RCC 7860 (cell line): ENCODE results near the gene NR1H4.
A peak's percentile ranks its signal among the peaks of the same experiment; 100 is the strongest.
"Not testable (repeated sequence)": the region's sequence is repeated elsewhere in the genome, so short reads cannot be mapped to it uniquely, and the experiment has no call there.

Source experiments
- DNase-seq: peaks from one replicate; pipeline ENCODE4 v3.0.0-alpha.2; 2015; ENCODE audit warnings: low spot score
- FAIRE-seq: peaks from 2 replicates; lab custom pipeline; 2012; peaks lifted over from hg19 to GRCh38; lab: Jason Lieb, UNC

The NR1H4 gene

GRCh38 chr12:100565987-100566545, 92.4 kb downstream of the NR1H4 start:
- FAIRE-seq (no peak), DNase-seq (no peak)

GRCh38 chr12:100566887-100567637, 93.4 kb downstream of the NR1H4 start:
- FAIRE-seq, result no peak
- DNase-seq, result no peak

GRCh38 chr12:100567945-100568344, 94.3 kb downstream of the NR1H4 start:
- FAIRE-seq, result no peak
- no peak for DNase-seq

- FAIRE-seq (no peak), DNase-seq (no peak)
Observed at GRCh38 chr12:100572184-100572583, 98.5 kb downstream of the NR1H4 start.

- peak; percentile 81 for DNase-seq
Observed at GRCh38 chr12:100573292-100574186, 99.9 kb downstream of the NR1H4 start, which contains the start of gene GAS2L3. Gene GAS2L3, plus strand, starts transcription at chr12:100573684. Its CDS starts 21,221 bp downstream, at chr12:100594905.

GRCh38 chr12:100574187-100575074, 100.8 kb downstream of the NR1H4 start:
- peak; percentile 31 for DNase-seq
- no peak for FAIRE-seq

More at GRCh38 chr12:100573292-100574186, 99.9 kb downstream of the NR1H4 start, which contains the start of gene GAS2L3:
- peak; percentile 8 for FAIRE-seq

GRCh38 chr12:100576331-100577036, 102.8 kb downstream of the NR1H4 start:
- DNase-seq (peak; percentile 75), FAIRE-seq (peak; percentile 84)

GRCh38 chr12:100578923-100579322, 105.3 kb downstream of the NR1H4 start:
- DNase-seq, result no peak
- FAIRE-seq, result no peak

GRCh38 chr12:100579844-100580243, 106.2 kb downstream of the NR1H4 start:
- FAIRE-seq, result no peak
- DNase-seq, result no peak

- FAIRE-seq (no peak), DNase-seq (no peak)
Observed at GRCh38 chr12:100584256-100584655, 110.6 kb downstream of the NR1H4 start.

GRCh38 chr12:100591979-100592378, 118.3 kb downstream of the NR1H4 start:
- no peak for FAIRE-seq

GRCh38 chr12:100593490-100593889, 119.8 kb downstream of the NR1H4 start:
- no peak for FAIRE-seq
- DNase-seq, result no peak

More at GRCh38 chr12:100591979-100592378, 118.3 kb downstream of the NR1H4 start:
- no peak for DNase-seq

GRCh38 chr12:100601626-100602025, 128.0 kb downstream of the NR1H4 start:
- no peak for DNase-seq
- FAIRE-seq, result no peak

- not testable (repeated sequence) for DNase-seq, FAIRE-seq
Observed at GRCh38 chr12:100602997-100603396, 129.3 kb downstream of the NR1H4 start.

GRCh38 chr12:100608776-100609175, 135.1 kb downstream of the NR1H4 start:
- DNase-seq, result no peak
- FAIRE-seq, result no peak

GRCh38 chr12:100610666-100611430, 137.2 kb downstream of the NR1H4 start:
- peak; percentile 6 for DNase-seq
- no peak for FAIRE-seq

- no peak for DNase-seq
- no peak for FAIRE-seq
Observed at GRCh38 chr12:100612606-100613005, 138.9 kb downstream of the NR1H4 start.
